Lower leg skin (tissue), 3 donors: ENCODE data around the gene LTBP3.

Experiments
- CTCF ChIP-seq, 3 donors: fragments of 450-650 bp; IDR thresholded peaks; one replicate each; pipeline ENCODE4 v1.5.1; 2016; ENCODE audit warnings: antibody characterized with exemption in 3 of 3, mild to moderate bottlenecking in 3 of 3, moderate library complexity in 2 of 3
- POLR2A ChIP-seq, 2 donors: fragments of 450-650 bp; IDR thresholded peaks; one replicate each; pipeline ENCODE4 v1.6.1; 2016 to 2017; ENCODE audit warnings: antibody characterized with exemption in 2 of 2, mild to moderate bottlenecking in 1 of 2, moderate library complexity in 1 of 2

- TF ChIP-seq CTCF (IDR thresholded peaks at IDR 0.05): no peak
- no peak for TF ChIP-seq POLR2A (IDR thresholded peaks at IDR 0.05)
Observed at GRCh38 chr11:65537620-65538231, 20.4 kb downstream of the LTBP3 start.
